Activated CD4-positive, CD25-positive, alpha-beta regulatory T cell treated with anti-CD3 and anti-CD28 coated beads, Interleukin-2, amount 50 U/mL, for 72 hours (primary cell): Measurements from ENCODE around the gene SPATA22.
"Not testable (repeated sequence)": the region's sequence is repeated elsewhere in the genome, so short reads cannot be mapped to it uniquely, and the experiment has no call there.

Experiments
- DNase-seq: peaks from one replicate; pipeline ENCODE4 v3.0.0; 2021

SPATA22 gene

DNA sequence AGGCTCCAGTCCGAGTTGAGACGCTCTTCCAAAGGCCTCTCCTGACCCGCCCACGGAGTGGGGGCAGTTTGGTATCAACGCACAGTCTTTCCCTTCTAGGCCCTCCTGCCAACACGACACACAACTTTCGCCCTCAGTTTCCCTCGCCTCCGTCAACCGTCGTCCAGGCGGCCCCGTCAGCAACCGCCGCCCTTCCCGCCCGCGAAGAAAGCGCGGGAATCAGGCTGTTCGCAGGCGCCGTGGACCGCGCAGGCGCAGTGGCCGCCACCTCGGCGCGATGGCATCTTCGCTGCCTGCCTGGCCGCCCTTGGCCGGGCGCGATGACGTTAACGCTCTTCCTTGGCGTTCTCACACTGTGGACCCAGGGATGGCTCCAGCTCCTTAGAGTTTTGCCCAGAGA, at the start of gene SPATA22:
SPATA22 (minus strand) TSS at position 221 of the 400 bp plus-strand sequence. CDS start 2,494 bp downstream, outside the sequence.
- no peak for DNase-seq

DNA sequence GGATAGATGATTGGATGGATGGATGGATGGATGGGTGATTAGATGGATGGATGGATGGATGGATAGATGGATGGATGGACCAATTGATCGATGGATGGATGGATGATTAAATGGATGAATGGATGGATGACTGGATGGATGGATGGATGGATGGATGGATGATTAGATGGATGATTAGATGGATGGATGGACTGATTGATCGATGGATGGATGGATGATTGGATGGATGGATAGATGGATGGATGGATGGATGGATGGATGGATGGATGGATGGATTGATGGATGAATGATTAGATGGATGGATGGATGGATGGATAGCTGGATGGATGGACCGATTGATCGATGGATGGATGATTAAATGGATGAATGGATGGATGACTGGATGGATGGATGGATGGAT, 47.9 kb upstream of the SPATA22 start:
- not testable (repeated sequence) for DNase-seq

- DNase-seq = no peak
Observed at GRCh38 chr17:3514873-3515272, 43.3 kb upstream of the SPATA22 start.

- not testable (repeated sequence) for DNase-seq
Observed at GRCh38 chr17:3514167-3514566, 42.5 kb upstream of the SPATA22 start.

DNA sequence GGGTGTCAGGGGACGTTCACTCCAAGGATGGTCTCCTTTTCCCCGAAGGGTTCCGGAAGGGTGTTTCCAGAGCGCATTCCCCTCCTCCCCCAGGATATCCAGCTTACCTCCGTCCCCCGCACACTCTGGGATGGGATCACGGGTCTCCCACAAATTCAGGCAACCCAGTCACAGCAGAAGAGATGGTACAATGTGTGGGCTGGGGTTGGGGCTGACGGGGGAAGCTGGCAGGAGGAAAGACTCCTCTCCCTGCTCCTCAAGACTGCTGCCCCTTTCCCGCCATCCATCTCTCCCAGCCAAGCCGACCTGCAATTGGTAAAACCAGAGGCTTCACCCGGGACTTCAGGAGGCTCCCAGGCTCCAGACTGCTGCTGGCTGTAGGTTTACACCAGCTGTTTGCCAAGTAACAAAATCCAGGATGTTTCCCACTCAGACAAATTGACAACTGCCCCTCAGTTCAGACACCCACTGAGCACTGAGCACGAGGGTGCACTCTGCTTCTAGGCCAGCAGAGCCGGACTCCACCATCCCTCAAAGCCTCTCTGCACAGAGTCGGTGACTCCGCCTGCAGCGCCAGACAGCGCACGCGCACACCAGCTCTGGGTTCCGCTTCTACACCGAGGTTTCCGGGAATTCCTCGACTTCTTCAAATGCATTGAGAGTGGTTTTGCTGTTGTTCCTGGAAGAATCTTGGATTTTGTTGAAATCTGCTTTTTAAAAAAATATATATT, 41.9 kb upstream of the SPATA22 start:
- DNase-seq = no peak

DNA sequence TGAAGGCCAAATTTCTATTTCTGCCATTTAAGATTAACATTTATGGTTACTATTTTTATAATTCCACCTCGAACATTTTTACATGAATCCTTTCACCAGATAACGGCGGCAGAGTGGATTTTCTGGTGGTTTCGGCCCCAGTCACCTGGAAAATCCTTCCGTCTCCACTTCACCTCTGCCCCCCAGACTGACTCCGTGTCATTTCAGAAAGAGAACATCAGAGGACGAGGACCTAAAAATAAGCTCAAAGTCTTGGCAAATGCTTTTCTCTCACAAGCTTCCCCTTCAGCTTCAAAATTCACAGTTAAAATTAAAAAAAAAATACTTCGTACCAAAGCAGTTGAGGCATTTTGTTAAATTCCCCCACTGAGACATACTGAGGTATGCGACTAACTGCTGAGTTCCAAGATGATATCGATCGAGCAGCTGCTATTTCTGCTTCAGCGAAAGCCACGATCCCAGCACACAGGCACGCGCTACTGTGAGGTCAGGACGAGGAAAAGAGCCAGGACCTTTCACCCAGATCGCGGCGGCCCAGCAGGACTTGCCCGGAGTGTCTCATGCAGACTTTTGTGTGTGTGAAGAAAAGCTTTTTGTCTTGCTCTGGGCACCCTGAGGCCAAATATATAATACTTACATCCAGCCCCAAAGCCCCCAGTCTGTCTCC, 41.0 kb upstream of the SPATA22 start:
- no peak for DNase-seq

DNA sequence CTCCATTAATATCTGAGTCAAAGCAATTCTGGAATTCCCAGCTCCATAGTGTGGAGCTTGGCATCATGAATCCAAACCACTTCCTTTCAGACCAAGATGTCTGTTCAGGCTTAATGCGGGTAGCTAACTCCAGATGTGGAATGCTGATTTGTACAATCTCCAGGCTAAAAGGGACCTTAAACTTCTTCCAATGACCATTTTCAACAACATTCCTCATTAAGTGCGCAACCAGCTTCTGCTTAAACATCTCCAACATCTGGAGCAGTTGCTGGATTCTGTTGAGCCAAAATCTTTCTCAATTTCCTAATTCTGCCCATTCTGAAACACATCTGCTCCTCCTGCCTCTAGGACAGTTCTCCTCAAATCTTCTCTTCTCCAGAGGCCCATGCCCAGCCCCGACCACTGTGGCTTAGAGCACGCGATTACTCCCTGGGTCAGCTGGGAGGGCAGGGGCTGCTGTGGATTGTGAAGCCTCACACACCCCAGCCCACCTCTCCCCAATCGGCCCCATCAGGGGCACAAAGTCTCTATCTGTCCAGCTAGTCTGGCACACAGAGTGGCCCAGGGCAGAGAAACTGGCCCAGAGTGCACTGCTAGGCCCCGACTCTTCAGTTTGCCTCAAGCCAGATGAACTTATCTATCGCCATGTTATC, 40.4 kb upstream of the SPATA22 start:
- no peak for DNase-seq

- DNase-seq = no peak
Observed at GRCh38 chr17:3510090-3510489, 38.5 kb upstream of the SPATA22 start.

- DNase-seq = no peak
Observed at GRCh38 chr17:3507869-3508268, 36.2 kb upstream of the SPATA22 start.

DNA sequence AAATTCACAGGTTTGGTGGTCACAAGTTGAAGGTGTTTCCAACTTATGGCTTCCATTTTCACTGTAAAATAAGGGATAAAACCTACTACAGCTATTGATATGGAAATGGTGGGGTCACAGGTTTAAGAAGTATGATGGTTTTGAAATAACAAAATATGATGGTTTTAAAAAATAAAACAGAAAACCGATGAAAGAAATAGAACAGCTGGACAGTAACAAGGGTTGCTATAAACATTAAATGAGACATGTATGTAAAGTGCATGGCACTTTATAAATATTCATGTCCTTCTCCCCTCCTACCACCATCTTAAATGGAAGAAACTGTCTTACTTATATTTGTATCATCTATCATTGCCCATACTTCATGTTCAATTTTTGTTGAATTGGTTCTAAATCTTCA, 35.5 kb upstream of the SPATA22 start:
- DNase-seq = no peak

- DNase-seq = no peak
Observed at GRCh38 chr17:3506054-3506453, 34.4 kb upstream of the SPATA22 start.

- no peak for DNase-seq
Observed at GRCh38 chr17:3505008-3505407, 33.4 kb upstream of the SPATA22 start.

GRCh38 chr17:3503285-3503684, 31.7 kb upstream of the SPATA22 start:
- no peak for DNase-seq

DNA sequence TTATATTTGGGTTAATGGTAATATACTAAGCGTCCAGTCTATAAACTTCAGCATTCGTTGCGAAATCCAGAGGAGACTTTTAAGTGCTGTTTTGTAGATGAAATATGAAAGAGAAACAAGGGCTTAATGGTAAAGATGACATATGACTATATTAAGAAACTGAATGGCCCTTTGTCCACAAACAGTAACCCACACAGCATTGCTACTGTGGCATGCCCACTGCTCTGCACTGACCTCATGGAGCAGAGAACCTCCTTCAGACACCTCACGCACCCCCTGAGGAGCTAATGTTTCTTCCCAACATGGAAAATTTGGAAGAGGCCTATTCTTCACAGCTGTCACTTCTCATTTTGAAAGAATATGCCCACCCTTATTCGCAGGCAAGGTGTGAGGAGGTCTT, 30.8 kb upstream of the SPATA22 start:
- DNase-seq = no peak

DNA sequence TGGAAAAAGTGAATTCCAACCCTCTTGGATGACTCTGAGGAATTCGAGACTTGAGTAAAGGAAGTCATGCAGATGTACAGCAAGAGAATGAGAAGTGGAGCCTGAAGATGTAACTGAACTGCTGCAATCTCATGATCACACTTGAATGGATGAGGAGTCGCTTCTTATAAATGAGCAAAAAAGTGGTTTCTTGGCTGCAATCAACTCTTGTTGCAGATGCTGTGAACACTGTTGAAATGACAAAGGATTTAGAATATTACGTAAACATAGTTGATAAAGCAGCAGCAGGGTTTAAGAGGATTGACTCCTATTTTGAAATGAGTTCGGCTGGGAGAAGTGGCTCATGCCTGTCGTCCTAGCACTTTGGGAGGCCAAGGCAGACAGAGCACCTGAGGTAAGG, 29.7 kb upstream of the SPATA22 start:
- no peak for DNase-seq

DNA sequence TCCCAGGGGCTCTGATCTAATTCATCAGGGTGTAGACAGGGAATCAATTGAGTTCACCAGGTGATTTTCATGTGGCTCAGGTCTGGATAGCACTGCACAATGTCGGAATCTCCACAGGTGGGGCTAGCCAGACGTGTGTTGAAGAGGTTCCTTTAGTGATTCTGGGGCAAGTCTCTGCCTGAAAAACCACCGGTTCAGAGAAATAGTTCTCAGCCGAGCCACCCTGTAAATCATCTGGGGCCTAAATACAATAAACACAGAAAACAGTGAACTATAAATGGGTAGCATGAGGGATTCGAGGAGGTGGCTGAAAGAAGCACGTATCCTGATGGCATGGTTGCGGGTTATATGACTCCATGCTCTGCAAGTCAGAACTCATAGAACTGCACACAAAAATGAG, 25.5 kb upstream of the SPATA22 start:
- no peak for DNase-seq

DNA sequence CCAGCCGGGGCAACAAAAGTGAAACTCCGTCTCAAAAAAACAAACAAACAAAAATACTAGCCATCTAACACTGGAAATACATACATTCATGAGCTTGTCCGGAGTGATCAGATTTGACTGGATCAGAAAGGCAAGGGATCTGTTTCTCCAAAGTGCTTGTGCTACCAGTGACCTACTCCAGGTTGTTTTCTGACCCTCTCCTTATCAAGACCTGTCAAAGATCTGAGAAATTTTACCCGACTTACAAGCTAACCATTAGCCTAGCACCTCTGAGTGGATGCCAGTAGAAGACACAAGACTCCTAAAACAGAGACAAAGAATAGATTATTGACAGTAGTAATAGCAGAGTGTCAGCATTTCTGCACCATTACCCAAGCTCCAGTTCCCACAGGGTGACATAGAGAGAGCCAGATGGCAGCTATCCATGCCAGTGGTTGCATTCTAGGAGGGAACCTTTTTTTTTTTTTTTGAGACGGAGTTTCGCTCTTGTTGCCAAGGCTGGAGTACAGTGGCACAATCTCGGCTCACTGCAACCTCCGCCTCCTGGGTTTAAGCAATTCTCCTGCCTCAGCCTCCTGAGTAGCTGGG, 14.0 kb upstream of the SPATA22 start:
- no peak for DNase-seq

DNA sequence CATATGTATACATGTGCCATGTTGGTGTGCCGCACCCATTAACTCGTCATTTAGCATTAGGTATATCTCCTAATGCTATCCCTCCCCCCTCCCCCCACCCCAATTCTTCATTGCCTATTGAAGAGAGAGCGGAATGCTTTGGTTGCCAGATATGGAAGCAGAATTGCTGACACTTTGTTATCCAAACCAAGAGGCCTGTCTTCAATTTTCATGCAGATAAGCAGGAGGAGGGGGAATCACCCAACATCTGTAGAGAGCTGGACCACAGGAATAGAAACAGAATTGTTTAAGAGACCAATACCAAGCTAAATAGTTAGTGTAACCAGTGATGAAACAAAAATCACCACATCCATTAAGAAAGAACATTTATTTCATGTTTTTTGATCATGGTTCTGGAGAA, 11.2 kb upstream of the SPATA22 start:
- DNase-seq = no peak

DNA sequence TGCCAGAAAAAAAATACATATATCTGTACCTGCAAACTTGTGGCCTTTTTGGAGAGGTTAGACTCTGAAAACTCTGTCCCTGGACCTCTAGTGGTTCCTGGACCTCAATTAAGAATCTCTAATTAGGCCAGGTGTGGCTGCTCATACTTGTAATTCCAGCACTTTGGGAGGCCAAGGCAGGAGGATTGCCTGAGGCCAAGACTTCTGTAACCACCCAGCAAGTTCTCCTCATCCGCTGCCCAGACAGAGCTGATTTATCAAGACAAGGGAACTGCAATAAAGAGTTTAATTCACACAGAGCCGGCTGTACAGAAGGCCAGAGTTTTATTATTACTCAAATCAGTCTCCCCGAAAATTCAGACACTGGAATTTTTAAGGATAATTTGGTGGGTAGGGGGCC, 8.4 kb upstream of the SPATA22 start:
- DNase-seq = no peak

GRCh38 chr17:3475812-3476610, 4.4 kb upstream of the SPATA22 start, which contains the start of gene ASPA:
Gene ASPA, plus strand, starts transcription at chr17:3475997. Its CDS starts 163 bp downstream, at chr17:3476160.
- no peak for DNase-seq

DNA sequence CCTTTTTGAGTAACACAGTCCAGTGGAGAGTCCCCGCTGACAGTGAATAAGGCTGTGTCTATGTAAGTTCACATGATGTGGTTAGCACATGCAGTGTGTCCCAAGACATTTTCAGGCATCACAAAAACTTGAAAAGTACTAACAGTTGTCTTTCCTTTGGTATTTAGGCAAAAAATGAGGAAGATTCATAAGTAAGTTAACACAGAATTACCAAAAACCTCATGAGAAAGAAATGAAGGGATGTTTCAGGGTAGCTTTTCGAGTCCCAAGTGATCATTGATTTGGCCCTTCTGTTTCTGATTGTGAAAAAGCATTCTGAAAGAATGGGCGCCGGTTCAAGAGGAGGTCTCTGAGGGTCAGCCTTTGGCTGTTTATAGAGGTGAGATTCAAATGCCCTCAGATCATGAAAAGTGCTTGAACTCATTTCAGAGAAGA, 3.6 kb upstream of the SPATA22 start:
- no peak for DNase-seq

DNA sequence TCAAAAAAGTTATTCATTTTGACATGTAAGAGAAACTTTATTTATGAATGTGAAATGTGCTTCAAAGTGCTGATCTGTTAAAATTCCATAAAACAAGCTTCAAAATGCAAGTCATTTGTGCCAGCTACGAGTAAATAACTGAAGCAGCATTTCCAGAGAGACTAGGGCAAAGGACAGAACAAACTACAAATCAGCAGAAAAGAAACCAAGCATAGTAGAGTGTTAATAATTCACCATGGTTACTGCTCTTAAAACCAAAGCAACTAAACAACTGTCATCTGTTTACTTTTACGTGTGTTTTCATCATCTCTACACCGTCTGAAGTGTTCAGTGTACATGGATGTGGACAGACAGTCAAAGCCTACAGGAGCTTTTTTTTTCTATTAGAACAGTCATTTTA, 2.6 kb upstream of the SPATA22 start:
- DNase-seq = no peak

GRCh38 chr17:3472137-3472536, 518 bp upstream of the SPATA22 start:
- DNase-seq = no peak
